ENCODE data around the gene ROCK2.

Gene ROCK2

DNA sequence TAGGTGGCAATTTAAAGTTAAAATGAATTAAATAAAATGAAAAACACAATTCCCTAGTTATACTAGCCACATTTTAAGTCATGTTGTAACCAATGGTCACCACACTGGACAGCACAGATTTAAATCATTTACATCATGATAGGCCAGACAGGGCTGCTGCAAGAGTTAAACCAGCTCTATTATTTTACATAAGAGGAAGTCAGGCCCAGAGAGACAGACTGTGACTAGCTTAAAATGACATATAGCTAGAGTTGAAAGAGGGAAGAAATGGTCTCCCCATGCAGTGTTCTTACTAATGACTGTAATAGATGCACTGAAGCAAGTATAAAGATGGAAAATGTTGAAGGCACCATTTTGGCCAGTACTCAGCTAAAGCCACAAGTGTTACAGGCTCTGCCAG is 119.5 kb downstream of the ROCK2 start:
- DNase-seq: no peak

DNA sequence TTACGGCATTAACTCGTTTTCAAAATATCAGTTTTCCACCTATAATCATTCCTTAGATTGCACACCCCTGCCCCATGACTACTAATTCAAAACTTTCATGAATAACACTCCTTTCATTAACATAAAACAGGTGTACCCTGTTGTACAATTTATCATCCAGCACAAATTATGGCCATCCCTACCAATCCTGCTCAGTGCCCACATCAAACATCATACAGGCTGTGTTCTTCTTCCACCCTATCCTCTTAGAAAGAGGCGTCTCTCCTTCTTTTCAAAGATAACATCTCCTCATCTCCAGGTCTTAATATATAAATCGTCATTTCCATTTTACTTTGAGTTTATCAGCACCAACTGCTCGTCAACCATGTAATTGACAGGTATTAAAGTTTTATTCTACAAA is 121.6 kb downstream of the ROCK2 start:
- DNase-seq: no peak

DNA sequence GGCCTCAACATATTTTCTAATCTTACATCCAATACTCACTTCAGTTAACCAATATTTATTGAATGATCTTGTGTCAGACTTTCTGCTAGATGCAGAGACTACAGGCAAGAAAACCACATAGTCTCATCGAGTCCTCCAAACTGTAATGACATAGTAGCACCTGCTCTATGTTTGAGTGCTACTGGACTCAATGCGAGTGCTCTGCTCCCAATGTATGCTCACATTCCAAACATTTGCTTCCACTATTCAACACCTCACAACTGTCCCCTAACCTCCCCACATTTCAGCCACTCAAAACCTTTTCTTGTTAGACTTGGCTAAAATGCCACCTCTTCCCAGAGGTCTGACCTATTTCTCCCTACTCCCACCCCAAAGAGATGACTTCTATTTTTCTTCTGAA is 124.0 kb downstream of the ROCK2 start:
- no peak for DNase-seq

DNA sequence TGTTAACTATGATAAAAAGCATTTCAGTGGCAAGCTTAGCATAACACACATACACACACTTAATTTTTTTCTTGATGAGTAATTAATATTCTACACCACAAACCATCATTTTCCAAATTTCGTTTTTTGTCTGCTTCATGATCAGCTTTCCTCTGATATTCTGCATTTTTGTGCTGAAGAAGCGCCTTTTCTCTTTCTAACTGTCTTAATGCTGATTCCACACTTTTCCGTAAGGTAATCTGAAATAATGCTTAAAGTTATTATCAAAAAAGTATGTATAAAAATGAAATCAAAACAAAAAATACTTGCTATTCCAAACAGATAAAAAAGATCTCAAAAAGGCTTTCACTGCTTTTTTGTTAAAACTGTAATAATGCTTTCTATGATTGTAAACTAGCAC is 129.0 kb downstream of the ROCK2 start:
- no peak for DNase-seq

DNA sequence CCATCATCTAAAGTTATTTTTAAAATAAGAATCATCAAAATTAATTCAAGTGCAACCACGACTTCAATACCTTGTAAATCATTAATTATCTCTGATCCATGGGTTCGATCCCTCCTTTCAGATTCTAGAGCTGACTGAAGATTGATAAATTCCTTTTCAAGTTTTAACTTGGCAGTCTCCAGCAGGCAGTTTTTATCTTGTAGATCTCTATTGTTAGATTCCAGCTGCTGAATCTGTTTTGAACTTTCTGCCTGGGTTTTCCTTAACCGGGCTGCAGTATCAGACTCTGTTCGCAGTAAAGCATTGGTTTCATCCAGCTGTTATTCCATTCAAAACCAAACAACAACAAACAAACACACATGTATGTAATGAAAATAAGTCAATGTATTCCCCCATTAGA is 129.7 kb downstream of the ROCK2 start:
- DNase-seq: no peak

DNA sequence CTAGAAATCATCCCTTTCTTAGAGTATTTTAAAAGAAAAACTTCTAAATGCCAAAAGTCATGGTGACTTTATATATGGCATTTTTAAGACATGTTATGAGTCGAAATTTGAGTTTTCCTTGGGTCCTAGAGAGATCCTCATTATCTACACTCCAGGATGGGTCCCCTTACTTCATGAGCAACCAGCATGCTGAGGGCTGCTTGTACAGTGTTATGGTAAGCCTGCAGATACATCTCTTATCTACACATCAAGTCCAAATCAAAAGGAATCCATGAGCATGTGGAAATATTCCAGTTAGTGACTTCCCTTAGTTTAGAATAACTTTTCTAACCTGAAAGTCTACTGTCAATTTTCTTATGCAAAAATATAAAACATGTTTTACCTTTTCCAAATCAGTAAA is 130.5 kb downstream of the ROCK2 start:
- DNase-seq: no peak

DNA sequence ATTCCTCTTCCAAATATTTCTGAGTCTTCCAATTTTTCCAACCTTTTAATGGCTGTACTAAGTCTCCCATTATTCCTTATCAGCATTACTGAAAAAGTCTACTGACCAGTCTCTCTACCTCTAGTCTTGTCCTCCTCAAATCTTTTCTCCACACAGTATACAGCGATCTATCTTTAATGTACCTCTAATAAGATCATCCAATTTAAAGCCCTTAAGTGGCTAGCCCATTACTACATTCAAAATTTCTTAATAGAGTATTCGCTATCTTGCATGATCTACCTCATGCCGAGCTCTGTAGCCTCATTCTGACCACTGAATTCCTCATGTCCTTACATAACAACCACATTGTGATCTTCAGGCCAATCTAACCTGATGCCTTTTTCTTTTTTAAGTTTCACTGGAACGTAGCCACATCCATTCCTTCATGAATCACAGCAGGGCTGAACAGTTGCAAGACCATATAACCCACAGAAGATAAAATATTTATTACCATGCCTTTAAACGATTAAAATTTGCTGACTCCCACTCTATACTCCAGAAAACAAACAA is 131.3 kb downstream of the ROCK2 start:
- no peak for DNase-seq

DNA sequence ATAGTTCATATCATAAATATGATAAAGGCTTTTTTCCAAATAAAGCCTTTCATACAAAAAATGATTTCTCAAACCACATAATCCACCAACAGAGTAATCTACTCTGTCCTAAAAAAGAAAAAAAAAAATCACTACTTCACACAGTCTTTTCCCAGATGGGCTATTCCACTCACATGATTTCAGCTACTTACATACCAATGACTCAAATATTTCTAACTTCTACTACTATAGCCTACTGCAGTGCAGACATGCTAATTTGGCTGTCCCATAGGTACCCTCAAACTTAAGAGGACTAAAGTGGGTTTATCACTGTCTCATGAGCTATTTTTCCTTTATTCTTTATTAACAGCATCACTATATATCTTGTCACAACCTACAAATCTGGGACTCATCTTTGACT is 131.8 kb downstream of the ROCK2 start:
- DNase-seq: no peak

DNA sequence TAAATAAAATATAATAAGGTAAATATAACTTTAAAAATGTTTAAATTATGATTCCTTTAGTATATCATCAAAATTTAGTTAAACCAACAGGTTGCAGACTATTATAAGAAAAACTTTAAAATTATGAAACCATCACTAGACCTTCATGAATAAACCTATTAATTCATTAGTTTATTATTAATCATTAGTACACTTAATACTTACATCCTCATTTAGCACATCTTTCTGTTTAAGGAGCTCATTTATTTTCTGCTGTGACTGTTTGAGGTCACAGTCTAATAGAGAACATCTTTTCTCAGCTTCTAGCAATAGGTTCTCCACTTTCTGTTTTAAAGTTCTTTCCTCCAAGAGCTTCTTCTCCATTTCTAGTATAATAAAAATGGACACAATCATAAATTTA is 136.4 kb downstream of the ROCK2 start:
- DNase-seq: no peak

DNA sequence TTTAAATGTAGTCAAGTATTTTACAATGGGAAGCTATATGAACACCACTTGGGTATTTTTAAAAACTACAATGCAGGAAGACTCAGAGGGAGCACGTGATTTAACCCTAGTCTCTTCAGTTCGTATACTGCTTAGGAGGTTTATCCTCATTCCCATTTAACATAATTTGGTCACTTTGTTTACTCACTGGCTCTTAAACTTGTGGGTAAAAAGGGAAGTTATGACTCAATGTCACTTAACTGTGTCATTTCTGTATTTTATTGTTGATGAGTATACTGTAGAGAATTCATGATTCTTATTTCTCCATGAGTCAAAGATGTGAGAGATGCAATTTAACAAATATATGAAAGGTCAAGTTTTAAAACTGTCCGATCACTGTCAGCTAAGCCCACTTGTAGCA is 141.0 kb downstream of the ROCK2 start:
- DNase-seq: no peak

DNA sequence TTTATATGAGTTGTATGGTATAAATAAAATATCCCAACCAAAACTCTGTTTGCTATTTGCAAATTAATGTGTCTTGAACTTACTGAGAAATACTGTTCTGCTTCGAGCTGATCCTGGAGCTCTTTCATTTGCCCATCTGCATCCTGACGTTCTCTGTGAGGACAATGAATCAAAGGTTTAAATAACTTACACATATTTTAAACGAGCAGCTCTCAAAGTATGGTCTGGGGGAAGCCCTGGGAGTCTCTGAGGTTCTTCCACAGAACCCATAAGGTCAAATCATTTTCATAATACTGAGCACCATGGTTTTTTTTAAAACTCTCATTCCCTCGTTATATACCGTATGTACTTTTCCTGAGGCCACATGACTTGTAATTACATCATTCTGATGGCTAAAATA is 142.5 kb downstream of the ROCK2 start:
- DNase-seq: no peak

DNA sequence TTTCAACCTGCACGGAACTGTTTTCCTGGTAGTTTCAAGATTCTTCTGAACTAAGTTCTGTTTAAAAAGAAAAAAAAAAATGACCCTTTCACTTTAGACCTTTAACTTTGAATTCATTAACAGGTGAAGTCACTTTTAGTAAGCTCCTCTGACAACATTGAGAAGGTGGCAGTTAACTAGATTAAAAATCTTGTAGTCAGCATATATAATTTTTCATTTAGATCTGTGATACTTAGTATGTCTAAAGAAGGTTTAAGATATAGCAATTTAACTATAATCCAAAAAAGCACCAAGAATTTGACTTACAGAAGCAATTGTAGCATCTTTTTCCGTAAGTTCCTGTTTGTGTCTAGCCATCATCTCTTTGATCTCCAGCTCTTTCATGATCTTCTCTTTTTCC is 143.8 kb downstream of the ROCK2 start:
- DNase-seq: no peak

DNA sequence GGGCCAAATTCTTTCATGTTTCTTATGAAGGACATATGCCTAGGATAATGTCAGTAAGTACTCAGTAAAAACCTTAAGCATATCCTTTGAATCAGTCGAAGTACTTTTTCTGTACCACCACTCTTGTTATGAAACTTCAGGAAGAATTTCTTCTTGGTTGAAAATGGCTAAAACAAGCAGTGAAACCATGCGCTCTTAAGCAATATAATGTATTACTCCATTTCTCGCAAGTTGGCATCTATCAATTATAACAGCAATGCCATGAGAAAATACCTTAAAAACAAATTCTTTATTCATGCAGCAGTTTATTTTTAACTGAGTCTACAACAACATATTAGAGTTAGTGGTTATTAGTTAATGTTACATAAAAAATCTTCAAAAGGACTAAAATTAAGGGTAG is 148.2 kb downstream of the ROCK2 start:
- no peak for DNase-seq

DNA sequence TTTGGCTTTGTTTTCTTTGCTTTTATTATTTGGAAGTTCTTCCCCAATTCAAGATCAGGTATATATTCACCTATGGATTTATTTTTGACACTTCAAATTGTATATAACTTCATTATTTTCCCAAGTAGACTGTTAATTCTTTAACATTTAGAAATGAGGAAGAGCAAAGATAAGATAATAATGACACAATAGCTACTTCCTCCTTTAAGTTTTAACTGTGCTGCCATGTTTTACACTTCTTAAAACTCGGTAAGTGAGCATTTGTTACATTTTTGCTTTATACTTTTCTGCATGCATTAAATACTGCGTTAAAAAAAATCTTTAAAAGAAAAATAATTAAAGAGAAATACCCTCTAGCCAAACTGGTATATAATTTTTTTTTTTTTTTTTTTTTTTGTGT is 156.7 kb downstream of the ROCK2 start:
- DNase-seq: no peak

DNA sequence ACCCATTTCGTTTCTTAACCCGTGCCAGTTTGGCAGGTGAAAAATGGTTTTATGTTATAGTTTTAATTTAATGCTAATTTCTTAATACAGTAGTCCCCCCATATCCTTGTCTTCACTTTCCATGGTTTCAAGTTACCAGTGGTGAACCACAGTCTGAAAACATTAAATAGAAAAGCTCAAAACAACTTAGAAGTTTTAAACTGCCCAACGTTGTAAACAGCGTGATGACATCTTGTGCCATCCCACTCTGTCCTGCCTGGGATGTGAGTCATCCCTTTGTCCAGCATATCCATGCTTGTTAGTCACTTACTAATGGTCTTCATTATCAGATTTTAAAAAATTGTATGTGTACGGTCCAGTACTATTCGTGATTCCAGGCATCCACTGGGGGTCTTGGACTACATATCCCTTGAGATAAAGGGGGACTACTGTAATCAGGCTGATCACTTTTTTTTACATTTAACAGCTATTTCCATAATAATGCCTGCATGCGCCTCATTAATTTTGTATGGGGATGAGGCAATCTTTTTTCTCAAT is 157.3 kb downstream of the ROCK2 start:
- DNase-seq: no peak

DNA sequence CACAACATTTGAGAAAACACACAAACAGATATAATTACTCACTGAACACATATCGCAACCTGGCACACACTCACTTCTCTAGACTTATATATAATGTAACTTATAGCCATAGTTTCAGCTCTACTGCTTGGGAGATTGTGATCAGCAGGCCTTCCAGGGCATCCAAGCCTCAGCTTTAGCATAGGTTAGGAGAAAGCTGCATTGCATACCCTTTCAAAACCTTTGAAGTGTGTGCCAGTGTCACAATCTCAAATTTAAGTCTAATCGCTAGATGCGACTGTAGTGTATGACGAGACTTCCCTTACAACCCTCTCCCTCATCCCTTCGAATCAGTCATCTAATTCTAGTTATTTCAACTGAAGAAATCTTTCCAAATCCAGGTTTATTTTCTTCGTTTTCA is 158.3 kb downstream of the ROCK2 start:
- DNase-seq: no peak

DNA sequence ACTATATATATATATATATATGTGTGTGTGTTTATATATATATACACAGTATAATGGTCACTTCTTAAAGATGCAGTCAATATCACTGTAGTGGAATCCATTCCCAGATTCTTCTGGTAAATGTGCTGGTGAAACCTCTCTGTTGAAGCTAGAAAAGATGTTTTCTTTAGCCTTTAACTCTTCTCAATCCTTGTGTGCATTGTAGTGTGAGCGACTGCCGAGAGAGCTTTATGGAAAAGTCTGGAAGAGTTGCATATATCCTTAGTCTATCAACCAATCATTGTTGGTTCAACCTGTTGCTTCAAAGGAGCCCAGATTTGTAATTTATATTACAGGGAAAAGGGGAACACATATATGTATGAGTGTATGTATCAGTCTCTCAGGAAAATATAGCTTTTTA is 161.5 kb downstream of the ROCK2 start:
- no peak for DNase-seq

DNA sequence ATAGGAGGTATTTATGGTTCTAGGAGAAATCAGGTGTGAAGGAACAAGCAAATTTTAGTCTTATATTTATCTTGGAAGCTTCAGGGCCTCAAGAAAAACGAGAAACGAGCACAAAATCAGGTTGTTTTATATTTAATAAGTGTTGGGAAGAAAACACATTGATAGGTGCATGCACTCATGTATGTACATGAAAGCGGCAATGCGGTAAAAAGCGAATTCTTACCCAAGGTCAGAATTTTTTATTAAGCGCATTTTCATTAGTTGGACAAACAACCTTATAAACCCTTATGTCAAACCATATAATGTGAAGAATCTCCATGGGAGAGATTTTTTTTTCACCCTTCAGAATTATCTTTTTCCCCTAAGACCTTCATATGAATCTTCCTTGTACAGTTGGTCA is 163.8 kb downstream of the ROCK2 start:
- DNase-seq: no peak

DNA sequence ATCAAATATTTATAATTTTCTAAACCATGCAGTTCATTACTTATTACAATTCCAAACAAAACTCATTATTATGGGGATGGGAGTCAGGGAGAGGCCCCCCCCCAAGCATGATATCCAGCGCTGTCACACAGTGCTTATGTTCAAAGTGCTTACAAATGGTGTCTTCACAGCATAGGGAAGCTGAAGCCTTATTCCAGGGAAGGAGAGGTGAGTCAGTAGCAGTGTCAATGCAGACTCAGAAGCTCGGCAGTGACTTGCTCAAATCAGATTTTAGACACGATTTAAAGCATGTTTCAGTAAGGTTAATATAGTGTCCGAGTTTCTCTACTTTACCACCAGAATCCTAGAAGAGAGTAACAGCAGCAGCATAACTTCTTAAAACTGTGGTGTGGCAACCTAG is 164.5 kb downstream of the ROCK2 start:
- DNase-seq: no peak

DNA sequence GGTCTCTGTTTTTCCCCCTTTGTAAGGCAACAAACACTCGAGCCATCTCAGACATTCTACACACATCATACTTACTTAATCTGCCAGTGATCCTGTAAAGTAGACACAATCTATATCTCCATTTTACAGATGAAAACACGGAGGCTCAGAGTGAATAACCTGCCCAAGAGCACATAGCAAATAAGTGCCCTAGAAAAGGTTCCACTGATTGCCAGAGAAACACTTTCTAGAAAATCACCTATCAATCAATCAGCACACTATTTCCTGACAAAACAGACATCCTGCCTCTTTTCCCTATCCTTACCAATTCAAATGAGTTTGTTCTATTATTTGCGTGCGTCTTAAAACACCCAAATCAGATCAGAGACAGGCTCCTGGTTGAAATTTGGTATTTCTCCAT is 165.2 kb downstream of the ROCK2 start:
- DNase-seq: no peak

DNA sequence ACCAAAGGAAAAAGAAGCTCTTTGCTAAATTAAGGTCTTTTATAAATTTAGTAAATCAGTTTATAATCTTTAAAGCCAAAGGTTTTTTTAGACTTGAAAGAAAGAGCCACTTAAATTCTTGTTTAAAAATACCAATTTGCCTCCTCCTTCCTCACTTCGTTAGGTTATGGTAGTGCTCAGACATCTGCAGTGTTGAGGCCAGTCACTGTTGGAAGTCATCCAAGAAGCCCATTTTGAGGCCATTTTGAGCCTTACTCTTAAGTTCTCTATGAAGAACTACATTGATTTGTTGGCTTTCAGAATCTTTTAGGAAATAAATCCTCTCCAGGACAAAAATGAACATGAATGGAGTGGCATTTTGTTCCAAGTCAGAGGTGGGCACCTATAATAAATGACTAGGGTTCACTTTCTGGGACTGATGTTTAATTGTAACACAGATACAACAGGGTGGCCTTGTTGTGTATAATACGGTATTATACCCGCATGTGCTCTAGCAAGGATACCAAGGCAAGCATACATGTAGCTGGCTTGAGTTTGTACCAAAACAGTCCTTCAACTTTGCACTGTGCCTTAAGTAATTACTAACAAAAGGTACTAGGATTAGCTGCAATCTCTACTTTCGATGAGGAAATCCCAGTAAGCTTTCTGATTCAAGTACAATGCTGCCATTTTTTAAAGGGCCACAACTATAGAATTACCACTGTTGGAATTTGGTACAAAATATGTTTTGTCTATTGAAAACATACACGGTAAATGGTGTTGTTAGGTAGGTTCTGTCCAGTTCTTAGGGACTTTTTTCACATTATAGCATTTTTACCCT is 166.4 kb downstream of the ROCK2 start:
- no peak for DNase-seq

DNA sequence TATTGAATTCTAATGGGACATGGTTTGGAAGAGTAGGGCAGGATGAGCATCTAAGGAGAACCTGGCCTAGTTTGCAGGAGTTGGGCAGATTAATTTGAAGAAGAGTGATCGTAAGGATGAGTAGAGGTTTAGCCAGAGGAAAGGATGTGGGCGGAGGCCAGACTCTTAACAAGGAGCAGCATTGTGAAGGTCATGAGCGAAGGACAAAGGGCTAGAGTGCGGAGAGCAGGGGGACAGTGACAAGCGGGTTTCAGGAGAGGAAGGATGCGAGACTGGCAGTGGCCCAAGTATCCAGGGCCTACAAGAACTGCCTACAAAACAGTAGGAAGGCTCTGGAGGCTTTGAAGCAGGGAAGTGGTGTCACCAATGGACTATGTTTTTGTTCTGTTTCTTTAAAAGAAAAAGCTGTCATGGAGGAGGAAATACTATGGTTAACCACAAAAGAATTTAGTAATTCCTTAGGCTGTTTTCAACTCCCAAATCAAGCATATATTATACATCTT is 169.1 kb downstream of the ROCK2 start:
- peak; percentile 30 for DNase-seq

DNA sequence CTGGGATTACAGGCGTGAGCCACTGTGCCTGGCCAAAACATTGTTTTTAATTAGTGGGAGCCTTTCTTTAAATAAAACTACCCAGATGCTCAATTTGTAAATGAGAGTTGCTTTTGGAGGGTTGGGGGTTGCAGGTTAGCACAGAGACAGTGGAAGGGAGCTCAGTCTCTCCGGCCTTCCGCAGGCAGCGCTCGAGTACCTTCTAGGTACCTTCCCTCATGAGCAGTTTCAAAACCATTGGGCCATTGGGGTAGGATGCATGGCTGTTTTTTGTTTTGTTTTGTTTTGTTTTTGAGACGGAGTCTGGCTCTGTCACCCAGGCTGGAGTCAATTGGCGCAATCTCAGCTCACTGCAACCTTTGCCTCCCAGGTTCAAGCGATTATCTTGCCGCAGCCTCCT is 170.2 kb downstream of the ROCK2 start:
- no peak for DNase-seq

DNA sequence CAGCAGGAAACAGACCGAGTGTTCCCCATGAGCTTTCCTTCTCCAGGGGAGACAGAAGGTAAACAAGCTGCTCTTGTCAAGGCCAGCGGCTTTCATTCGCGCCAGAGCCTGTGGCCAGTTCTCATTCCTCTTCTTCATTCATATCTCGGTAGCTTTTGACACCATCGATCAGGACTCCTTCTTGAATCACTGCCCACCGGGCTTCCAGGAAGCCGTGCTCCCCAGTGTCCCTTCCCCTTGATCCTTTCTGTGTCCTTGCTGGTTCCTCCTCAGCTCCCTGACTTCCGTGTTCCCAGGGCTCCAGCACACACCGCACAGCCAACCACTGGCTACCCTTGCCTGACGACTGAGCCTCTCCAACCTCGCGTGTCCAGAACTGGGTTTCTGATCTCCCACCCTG is 175.1 kb downstream of the ROCK2 start:
- no peak for DNase-seq

DNA sequence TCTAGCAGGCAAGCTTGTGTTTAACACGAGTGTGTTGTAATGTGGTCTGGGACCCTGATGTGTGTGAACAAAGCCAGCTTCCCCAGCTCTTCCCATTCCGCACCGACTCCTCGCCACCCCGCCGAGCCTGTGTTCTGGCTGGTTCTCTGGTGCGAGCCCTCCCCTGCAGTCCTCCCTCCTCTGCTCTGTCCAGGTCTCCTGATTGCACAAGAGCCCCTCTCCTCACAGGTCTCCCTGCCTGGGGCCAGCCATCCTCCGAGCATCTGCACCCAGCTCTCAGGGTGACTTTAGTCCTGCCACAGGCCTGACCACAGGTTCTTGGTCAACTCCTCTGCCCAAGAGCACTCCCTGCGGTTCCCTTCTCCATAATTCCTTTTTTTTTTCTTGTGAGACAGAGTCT is 175.9 kb downstream of the ROCK2 start:
- no peak for DNase-seq

Measured in right hindlimb (tissue), 1 donor.